ENCODE results near the gene HOXB2.

GRCh38 chr17:48553190-48553547, 8.3 kb upstream of the HOXB2 start:
- TF ChIP-seq POLR2AphosphoS5 (IDR thresholded peaks at IDR 0.05; ENCODE audit: low read depth, low read length) (no peak), TAF1 (IDR thresholded peaks at IDR 0.05; ENCODE audit: low read depth, low read length) (no peak), POLR2A (IDR thresholded peaks at IDR 0.05; ENCODE audit: low read depth, low read length) (no peak), POU2F2 (IDR thresholded peaks at IDR 0.05; ENCODE audit: low read depth, low read length) (no peak)
